ENCODE measurements around the gene LRP6.
"Not testable (repeated sequence)": the region's sequence is repeated elsewhere in the genome, so short reads cannot be mapped to it uniquely, and the experiment has no call there.

The LRP6 gene

DNA sequence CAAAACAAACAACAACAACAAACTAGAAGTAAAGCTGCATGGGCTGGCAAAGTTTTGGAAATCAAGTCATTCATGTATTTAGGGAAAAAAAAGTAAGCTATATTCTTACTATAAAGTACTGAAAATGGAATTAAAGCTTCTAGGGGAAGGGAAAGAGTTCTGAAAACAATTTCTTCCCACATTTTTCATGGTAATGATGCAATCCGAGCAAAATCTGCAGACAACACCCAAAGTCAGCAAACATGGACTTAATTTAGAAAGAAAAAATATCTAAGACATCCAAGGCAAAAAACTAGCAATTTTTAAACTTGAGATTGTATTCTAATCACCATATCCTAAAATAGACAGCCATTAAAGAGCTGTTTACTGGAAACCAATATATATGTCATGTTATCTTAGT, 86.3 kb downstream of the LRP6 start:
- DNase-seq (ENCODE audit: low read depth), result peak; percentile 45

DNA sequence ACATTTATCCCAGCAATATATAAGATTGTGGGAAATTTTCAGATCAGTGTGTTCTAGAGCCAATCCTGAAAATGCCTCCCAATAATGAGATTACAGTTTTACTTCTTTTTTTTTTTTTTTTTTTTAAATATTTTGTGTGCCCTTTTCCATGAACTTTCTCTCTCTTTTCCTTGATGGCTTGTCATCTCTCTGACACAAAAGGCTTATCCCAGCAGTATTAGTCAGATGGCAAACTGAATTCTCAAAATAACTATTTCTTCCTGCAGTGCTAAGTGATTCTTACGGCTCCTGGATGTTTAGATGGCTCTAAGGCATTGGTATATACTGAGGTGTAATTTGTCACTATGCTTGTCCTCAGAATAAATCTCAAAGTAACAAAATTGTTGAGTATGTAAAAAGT, 86.7 kb downstream of the LRP6 start:
- DNase-seq (ENCODE audit: low read depth), result no peak

DNA sequence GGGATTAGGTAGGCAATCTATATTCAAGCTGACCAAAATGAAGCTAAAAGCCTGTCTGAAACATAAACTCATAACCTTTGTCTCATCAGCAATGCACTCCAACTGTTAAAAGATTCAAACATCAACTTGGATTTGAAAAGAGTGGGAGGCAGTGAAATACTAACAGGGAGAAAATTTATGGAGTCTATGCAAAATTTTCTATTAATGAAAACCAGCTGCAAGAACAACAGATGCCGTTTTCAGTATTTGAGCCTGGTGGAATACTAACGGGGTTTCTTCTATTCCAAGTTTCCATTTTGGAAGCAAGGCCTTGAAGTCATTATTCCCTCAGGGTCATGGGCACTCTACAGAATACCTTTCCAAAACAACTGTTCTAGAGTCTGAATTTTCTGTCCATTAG, 88.3 kb downstream of the LRP6 start:
- DNase-seq (ENCODE audit: low read depth), result no peak

DNA sequence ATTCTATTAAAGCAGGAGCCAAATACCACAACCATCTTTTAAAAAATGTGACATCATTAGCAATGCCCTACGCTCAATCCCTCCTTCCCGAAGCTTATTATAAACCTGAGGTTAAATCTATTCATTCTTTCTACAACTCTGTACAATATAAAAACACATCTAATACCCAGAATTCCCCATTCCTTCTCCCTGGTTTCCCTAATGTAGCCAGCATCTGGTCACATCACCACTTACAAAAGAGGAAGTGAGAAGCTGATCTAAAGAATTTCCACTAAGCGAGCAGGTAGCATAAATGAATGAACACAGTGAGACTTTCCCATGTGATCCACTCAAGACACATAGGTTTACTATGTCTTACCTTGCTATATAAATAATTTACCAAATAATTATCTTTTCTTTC, 90.4 kb downstream of the LRP6 start:
- no peak for DNase-seq (ENCODE audit: low read depth)

DNA sequence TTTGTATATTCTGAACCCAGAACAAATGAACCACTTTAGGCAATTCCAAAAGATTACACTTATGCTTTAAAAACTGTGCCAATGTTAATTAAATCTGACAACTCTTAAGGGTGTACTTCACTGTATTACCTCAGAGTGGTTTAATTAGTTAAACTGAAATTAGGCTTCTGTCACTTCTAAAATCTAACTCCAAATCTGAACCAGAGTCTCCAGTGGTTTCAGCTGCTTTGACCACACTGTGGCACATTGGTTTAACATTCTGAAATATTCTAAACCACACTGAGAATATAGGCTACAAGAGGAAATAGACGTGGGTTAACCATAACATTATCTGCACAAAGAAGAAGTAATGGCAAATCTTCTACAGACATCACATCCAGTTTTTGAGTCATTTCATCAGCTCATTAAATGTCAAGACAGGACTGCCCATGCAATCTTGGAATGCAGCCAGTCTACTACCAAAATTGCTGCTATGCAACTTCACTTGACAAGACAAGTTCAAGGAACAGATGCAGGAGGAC, 94.8 kb downstream of the LRP6 start:
- DNase-seq (ENCODE audit: low read depth), result no peak

DNA sequence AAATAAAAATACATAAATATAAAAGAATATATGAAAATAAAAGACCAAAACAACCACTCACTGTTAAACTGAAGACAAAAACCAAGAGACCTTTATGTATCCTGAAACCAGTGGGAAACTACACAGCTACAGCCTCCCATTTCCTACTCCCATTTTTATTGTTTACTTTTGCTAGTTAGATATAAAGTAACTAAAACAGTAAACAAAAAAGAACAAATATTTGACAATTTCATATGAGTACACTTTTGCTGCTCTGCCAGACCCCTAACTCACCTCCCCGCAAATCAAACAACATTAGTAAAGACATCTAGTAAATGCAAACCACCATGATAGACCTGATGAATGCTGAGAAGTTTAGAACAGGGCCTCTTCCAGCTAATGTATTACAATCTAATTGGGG, 99.0 kb downstream of the LRP6 start:
- no peak for DNase-seq (ENCODE audit: low read depth)

DNA sequence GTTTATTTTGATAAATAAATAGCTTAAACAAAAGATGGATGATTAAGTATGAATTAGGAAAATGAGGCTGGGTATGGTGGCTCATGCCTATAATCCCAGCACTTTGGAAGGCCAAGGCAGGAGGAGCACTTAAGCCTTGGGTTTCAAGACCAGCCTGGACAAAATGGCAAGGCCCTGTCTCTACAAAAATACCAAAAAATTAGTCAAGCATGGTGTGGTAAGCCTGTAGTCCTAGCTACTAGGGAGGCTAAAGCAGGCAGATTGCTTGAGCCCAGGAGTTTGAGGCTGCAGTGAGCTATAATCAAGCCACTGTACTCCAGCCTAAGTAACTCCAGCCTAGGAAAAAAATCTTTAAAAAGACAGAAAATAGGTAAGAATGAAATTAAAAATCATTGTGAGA, 100.1 kb downstream of the LRP6 start:
- DNase-seq (ENCODE audit: low read depth), result no peak

DNA sequence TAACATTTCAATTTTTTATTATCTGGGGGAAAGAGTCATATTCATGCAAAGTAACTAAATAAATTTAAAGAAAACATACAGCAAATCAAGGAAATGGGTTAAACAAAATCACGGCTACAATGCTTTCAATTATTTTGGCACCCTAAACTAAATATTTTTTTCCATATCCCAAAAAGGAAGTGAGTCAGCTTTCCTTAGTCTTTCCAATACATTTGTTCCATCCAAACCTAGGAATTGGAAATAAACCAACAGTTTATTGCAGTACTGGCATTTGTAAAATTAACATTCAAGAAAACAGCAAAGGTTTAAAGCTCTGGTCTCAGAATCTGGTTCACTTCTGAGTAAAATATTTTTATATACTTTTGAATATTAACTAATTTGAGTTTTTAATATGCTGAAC, 106.9 kb downstream of the LRP6 start:
- DNase-seq (ENCODE audit: low read depth), result no peak

DNA sequence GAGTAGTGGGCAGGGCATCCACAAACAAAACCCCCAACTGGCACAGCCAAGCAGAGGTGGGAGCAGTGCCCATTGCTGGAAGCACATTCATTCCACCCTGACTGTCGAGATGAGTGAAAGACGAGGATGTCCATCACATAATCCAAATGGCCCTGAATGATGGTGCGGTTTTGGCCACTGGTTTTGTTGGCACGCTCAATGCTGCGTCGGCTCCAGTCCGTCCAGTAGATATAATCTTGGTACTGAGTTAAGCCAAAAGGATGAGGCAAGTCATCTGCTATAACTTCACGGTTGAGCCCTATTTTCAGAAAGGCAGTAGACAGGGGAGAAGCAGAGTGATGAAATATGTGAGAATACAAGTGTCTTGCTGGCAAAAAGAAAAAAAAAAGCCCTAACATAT, 108.0 kb downstream of the LRP6 start:
- no peak for DNase-seq (ENCODE audit: low read depth)

DNA sequence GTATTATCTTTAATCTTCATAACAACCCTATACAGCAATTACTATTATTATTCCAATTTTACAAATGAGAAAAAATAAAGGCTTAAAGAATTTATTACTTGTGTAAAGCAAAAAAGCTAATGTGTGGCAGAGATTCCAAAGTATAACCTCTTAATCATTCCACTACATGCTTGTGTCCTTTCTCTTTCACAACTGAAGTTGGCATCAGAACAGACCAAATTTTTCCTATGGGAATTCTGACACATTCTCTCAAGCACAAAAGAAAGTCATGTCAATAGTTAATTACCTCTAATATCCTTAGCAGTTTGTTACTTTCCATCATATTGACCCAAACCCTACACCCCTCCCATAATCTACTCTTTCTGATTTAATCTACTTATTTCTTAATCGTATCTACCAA, 109.4 kb downstream of the LRP6 start:
- no peak for DNase-seq (ENCODE audit: low read depth)

DNA sequence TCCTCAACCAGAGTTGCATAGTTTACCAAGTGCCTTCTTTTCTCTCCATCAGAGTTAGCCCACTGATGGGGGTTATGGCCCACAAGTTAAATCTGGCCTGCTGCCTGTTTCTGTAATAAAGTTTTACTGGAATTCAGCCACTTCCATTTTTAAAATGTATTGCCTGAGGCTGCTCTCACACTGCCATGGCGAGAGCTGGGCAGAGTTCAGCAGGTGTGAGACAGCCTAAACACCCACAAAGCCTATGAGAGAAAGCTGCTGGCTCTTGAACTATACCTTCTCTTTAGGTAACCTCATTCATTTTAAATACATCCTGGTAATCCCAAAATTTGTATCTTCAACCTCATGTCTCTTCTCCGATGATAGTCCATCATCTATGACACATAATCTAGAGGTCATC, 110.0 kb downstream of the LRP6 start:
- DNase-seq (ENCODE audit: low read depth), result no peak

DNA sequence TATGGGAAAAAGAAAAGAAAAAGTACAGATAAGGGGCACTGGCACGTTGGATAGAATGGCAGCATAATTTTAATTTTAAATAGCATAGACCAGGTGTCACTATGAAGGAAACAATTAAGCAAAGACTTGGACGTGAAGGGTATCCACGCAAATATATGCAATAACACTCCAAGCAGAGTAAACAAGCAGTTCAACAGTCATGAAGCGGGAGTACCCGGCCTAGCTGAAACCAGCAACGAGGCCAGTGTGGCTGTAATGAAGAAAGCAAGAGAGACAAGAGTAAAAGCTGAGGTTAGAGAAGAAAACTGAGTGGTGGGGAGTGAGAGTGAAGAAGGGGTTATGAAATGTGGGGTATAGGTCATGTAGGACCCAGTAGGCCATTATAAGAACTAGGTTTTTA, 110.7 kb downstream of the LRP6 start:
- no peak for DNase-seq (ENCODE audit: low read depth)

DNA sequence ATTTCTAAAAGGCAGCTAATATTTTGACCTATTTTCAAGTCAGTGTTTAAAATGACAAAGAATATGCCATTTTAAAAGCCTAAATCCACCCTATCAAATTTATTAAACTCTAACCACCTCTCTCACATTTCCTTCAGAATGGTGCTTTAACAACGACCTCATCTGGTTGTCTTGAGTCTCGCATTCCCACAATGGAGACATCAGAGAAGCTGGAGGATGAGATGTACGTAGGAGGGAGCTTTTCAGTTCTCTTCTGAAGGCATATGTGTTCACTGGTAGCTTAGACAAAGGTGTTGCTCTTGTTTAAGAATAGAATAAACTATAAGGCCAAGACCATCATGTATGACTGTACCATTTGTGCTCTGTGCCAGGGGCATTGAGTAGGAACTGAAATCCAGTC, 113.2 kb downstream of the LRP6 start:
- no peak for DNase-seq (ENCODE audit: low read depth)

DNA sequence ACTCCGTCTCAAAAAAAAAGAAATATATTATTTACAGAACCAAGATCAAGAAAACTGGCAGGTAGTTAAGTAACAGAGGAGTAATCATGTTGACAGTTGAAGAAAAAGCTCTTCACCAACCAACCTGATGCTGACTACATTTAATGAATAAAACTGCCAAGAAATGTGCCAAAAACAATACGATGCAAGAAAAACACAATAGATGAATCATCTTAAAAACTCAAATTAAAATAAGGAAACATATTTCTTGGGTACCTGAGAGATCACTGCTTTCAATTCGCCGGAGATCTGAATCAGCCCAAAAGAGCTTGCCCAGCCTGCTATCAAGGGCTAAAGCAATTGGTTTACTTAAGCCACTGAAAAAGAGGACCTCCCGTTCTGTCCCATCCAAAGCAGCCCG, 119.7 kb downstream of the LRP6 start:
- no peak for DNase-seq (ENCODE audit: low read depth)

DNA sequence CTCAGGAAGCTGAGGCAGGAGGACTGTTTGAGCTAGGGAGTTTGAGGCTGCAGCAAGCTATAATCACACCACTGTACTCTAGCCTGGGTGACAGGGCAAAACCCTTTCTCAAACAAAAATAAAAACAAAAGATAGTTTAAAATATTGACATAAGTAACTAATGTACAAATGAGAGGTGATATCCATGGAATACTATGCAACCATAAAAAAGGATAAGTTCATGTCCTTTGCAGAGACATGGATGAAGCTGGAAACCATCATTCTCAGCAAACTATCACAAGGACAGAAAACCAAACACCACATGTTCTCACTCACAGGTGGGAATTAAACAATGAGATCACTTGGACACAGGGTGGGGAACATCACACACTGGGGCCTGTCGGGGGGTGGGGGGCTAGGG, 122.3 kb downstream of the LRP6 start:
- not testable (repeated sequence) for DNase-seq (ENCODE audit: low read depth)

DNA sequence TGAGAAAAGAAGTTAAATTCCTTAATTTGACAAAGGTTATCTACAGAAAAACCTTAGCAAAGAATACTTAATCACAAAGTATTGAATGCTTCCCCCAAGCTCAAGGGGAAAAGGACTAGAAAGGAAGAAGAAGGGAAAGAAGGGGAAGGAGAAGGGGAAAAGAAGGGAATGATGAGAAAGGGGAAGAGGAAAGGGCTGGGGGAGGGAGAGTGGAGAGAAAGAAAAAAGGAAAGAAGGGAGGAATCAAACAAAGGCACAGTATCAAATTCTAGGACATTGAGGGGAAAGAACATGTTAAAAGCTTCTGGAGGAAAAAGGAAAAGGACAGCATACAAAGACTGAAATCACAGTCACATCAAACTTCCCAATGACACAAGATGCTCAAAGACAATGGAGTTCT, 125.8 kb downstream of the LRP6 start:
- DNase-seq (ENCODE audit: low read depth), result no peak

DNA sequence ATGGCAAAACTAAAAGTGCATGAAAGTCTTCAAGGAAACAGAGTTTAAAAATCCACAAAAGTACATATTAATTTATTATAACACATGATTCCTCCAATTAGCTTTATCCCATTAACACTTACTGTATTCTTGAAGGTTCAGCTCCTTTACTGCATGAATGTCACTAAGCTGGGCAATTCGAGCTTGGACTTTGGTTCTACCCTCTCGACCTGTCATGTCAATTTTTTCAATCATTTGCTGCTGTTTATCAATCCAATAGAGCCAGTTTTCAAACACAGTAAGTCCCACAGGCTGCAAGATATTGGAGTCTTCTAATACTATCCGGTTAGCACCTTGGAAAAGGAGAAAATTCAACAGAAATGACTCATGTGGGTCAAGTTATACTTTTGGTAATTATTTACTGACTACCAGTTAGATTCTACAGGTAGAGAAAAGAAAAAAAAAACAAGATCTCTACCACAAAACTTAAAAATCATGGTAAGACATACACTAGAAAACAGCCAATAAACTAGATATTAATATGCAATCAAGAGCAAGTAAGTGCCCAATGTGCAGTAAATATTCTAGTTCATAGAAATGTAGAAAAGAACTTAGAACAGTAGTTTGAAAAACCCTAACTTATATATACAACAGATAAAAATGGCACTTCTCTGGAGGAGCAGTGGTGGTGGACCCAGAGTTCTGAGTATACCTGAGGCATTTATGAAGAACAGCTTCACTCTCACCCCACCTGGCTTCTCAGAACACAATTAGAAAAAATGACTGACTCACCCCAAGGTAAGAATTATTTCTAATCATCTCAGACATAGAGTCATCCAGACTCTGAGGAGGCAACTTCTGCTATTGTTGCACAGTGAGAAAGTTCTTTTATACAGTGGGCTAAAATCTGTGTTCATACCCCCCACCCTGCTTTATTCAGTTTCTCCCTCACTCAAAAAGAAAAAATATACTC, 128.4 kb downstream of the LRP6 start:
- DNase-seq (ENCODE audit: low read depth), result no peak

DNA sequence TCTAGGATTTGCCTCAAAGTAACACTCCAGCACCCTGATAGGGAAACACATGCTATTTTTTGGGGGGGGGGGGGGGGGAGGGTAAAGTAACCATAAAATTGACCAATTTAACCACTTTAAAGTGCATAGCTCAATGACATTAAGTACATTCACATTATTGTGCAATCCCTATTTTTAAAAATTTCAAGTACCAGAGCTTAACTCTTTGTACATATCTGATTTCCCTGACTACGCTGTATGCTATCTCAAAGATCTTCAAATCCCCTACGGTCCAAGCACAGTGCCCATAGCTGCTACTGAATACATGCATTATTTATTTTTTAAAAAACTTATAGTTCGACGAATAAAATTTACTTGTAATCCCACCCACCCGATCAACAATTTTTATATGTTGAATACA, 133.1 kb downstream of the LRP6 start:
- DNase-seq (ENCODE audit: low read depth), result no peak

DNA sequence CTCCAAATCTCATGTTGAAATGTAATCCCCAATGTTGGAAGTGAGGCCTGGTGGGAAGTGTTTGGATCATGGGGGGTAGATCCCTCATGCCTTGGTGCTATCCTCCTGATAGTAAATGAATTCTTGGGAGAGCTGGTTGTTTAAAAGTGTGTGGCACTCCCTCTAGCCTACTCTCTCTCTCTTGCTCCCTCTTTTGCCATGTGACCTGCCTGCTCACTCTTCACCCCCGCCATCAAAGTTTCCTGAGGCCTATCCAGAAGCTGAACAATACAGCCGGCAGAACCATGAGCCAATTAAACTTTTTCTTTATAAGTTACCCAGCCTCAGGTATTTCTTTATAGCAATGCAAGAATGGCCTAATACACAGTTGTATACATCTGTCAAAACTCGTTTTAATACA, 133.6 kb downstream of the LRP6 start:
- DNase-seq (ENCODE audit: low read depth), result no peak

DNA sequence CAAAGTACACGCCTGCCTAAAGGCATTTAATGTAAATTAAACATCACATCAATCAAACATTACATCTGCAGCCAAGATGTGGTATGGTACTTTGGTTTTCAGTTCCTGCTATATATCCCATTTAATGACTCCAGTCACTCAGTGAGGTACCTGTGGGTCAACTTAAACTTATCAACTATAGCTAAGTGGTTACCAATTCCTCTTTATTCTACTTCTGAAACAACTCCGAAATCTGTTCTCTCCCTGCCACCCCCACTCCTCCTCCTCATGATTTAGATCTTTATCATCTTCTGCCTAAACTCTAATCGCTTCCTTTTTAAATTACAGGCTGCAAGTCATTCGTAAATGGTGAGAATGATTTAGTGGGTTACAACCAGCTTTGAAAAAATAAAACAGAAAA, 138.2 kb downstream of the LRP6 start:
- DNase-seq (ENCODE audit: low read depth), result no peak

DNA sequence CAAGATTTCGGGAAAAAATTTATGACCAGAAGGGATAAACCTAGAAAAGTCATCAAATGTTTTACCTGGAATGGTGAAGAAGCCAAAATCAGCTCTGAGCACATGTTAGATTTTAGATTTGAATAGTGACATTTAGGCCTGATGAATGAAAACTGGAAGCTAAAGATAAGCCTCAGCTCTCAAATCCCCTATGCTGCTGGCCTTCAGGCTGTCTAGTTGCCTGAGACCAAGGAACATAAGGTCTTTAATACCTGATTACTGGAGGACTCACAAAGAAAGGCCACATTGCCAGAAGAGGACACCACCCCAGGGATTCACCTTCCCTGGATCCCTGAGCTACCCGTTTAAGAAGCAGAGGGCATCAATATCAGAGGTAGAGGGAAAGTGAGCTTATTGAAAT, 139.5 kb downstream of the LRP6 start:
- DNase-seq (ENCODE audit: low read depth), result no peak

DNA sequence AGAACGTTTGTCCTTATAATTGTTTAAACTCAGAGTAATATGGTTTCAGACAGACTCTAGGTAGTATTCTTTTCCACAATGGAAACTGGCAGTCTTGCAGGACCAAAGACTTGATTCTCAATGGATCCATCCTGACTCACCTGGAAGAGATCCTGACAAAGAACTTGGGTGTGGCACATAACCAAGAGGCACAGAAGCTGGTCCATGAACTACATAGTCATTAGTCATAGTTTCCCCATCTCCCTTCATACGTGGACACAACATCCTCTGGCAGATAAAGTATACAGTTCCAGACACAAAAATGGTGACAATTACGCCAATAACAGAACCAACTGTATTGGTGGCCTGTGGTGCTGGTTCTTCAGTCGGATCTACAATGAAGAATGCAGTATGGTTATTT, 140.3 kb downstream of the LRP6 start:
- DNase-seq (ENCODE audit: low read depth), result no peak

DNA sequence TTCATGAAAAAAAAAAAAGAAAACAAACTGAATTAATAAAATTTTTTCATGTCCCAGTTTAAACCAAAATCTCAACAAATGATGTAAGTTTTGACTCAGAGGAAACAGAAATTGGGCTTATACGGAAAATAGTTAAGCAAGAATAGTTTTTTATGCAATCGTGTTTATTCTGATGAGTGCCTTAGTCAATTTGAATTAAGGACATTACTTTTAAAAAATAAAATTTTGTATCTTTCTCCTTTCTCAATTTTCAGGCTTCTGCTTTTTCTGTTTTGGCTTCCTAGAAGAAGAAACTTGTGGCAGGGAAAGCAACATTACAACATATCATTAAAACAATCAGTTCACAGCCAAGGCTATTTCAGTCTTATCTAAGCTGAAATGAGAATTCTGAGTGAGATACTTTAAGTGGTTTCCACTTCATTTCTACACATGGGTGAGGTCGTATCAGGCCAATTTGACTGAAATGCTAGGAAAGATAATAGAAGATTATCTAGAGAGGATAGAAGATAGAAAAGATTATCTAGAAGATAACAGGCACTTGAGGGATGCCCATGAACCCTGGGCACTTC, 143.7 kb downstream of the LRP6 start:
- DNase-seq (ENCODE audit: low read depth), result no peak

DNA sequence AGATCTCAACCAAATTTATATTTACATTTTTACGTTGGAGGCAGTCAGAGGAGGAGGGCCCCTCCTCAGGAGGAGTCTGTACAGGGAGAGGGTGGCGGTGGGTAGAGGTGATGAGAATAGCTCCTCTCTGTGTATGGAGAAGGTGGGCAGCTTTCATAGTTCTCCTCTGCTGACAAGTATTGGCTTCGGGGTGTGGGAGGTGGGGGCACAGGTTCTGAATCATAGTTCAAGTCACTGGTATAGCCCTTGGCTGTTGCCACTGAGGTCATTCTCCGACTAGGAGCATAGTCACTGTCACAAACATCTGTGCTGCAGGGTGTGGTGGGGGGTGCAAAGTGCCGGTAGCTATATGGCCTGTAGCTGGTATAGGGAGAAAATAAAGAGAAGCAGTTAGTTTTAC, 145.8 kb downstream of the LRP6 start:
- no peak for DNase-seq (ENCODE audit: low read depth)

Measured in fibroblast of the conjunctiva (primary cell).